SK-N-DZ (cell line): ENCODE results near the gene AADACL4.
"Not testable (repeated sequence)": the region's sequence is repeated elsewhere in the genome, so short reads cannot be mapped to it uniquely, and the experiment has no call there.

Experiments
- DNase-seq: peaks from one replicate; pipeline ENCODE4 v3.0.0-alpha.2; 2015; ENCODE audit warnings: low spot score
- small RNA-seq, 2 experiments: library from RNA; depleted of rRNA; stranded (forward); fragments of <200 nt; gene quantifications; one replicate each; pipeline ENCODE3, GENCODE V24; 2014

Gene AADACL4

GRCh38 chr1:12709696-12710095, 65.8 kb downstream of the AADACL4 start:
- DNase-seq: no peak

GRCh38 chr1:12711536-12711935, 67.7 kb downstream of the AADACL4 start:
- no peak for DNase-seq

GRCh38 chr1:12712076-12712475, 68.2 kb downstream of the AADACL4 start:
- DNase-seq: no peak

GRCh38 chr1:12712929-12713328, 69.0 kb downstream of the AADACL4 start:
- DNase-seq: no peak

- DNase-seq: not testable (repeated sequence)
These were observed 69.8 kb downstream of the AADACL4 start for GRCh38 chr1:12713651-12714050.

GRCh38 chr1:12714710-12715475, 71.0 kb downstream of the AADACL4 start:
- no peak for DNase-seq

GRCh38 chr1:12715896-12716437, 72.1 kb downstream of the AADACL4 start, which contains the start of gene AADACL3:
Gene AADACL3, plus strand, starts transcription at chr1:12716110. Its CDS starts 67 bp downstream, at chr1:12716177.
- DNase-seq: no peak

Small RNA genes lying within 50 kb of the gene (small RNA-seq; reads per million reads assigned to genes)
- 0 reads per million in 2 experiments for gene AC244670.1
